HepG2 (cell line): ENCODE results near the gene HOXD8. TPM values are rescaled to one million over a fixed set of nuclear protein-coding genes. Genes with fewer than 3 reads are reported as not detected.
A peak's percentile ranks its signal among the peaks of the same experiment; 100 is the strongest.

Experiments used
- CBX1 ChIP-seq: IDR thresholded peaks from one replicate; pipeline ENCODE4 v1.6.1; 2016; ENCODE audit warnings: antibody characterized with exemption, low read depth
- CEBPG ChIP-seq: IDR thresholded peaks from 2 replicates; pipeline ENCODE4 v1.6.1; 2016
- ESRRA ChIP-seq: sonication (generic); formaldehyde crosslinking; IDR thresholded peaks from 2 replicates; pipeline ENCODE4 v1.5.1; 2020; ENCODE audit warnings: mild to moderate bottlenecking, low read depth, missing genetic modification reagents
- KLF6 ChIP-seq: IDR thresholded peaks from 2 replicates; pipeline ENCODE4 v1.8.0; 2016; ENCODE audit warnings: missing biosample characterization, missing genetic modification reagents
- NAIF1 ChIP-seq: sonication (generic); formaldehyde crosslinking; IDR thresholded peaks from 2 replicates; pipeline ENCODE4 v1.5.0; 2020; ENCODE audit warnings: mild to moderate bottlenecking, missing genetic modification reagents, borderline replicate concordance
- NCOR1 ChIP-seq: fragments of 200-600 bp; sonication (generic); IDR thresholded peaks from 2 replicates; pipeline ENCODE4 v1.7.0; 2017; ENCODE audit warnings: antibody characterized with exemption, low read length, borderline replicate concordance
- RCOR2 ChIP-seq: IDR thresholded peaks from 2 replicates; pipeline ENCODE4 v1.6.1; 2016; ENCODE audit warnings: missing biosample characterization, missing genetic modification reagents
- REST ChIP-seq, 2 experiments: IDR thresholded peaks; 2 replicates each; pipeline ENCODE4 v1.6.1; 2011 to 2012; ENCODE audit warnings: low read length in 2 of 2, borderline replicate concordance in 1 of 2, low read depth in 1 of 2, mild to moderate bottlenecking in 1 of 2, moderate library complexity in 1 of 2
- SNAI1 ChIP-seq: sonication (generic); formaldehyde crosslinking; IDR thresholded peaks from 2 replicates; pipeline ENCODE4 v1.5.0; 2020; ENCODE audit warnings: mild to moderate bottlenecking, missing genetic modification reagents, borderline replicate concordance
- THYN1 ChIP-seq: sonication (generic); formaldehyde crosslinking; IDR thresholded peaks from 2 replicates; pipeline ENCODE4 v1.8.1; 2023; ENCODE audit warnings: low read depth, mild to moderate bottlenecking, moderate library complexity, missing genetic modification reagents, borderline replicate concordance
- ZFP36L1 ChIP-seq: sonication (generic); formaldehyde crosslinking; IDR thresholded peaks from 2 replicates; pipeline ENCODE4 v1.8.0; 2022; ENCODE audit warnings: mild to moderate bottlenecking, missing genetic modification reagents, moderate library complexity
- ZMYM2 ChIP-seq: sonication (generic); formaldehyde crosslinking; IDR thresholded peaks from 2 replicates; pipeline ENCODE4 v1.8.0; 2022; ENCODE audit warnings: mild to moderate bottlenecking, missing genetic modification reagents
- ZNF616 ChIP-seq: sonication (generic); formaldehyde crosslinking; IDR thresholded peaks from 2 replicates; pipeline ENCODE4 v1.5.0; 2020; ENCODE audit warnings: low read depth, mild to moderate bottlenecking, missing genetic modification reagents
- ZNF652 ChIP-seq: IDR thresholded peaks from 2 replicates; pipeline ENCODE4 v1.6.1; 2016; ENCODE audit warnings: low read depth, borderline replicate concordance
- ZNF710 ChIP-seq: sonication (generic); formaldehyde crosslinking; IDR thresholded peaks from 2 replicates; pipeline ENCODE4 v1.5.0; 2020; ENCODE audit warnings: mild to moderate bottlenecking, missing genetic modification reagents, borderline replicate concordance
- ZNF816 ChIP-seq: sonication (generic); formaldehyde crosslinking; IDR thresholded peaks from 2 replicates; pipeline ENCODE4 v1.8.0; 2022; ENCODE audit warnings: missing genetic modification reagents, mild to moderate bottlenecking, borderline replicate concordance
- ZNF879 ChIP-seq: sonication (generic); formaldehyde crosslinking; IDR thresholded peaks from 2 replicates; pipeline ENCODE4 v1.8.1; 2023; ENCODE audit warnings: missing genetic modification reagents
- polyA plus RNA-seq, 8 experiments: library from polyadenylated mRNA; depleted of rRNA in 3 of 8; stranded (reverse) in 7 of 8; unstranded in 1 of 8; fragments of >200 nt; fragmentation: Illumina TruSeq in 4 of 8; extraction: Trizol in 4 of 8; gene quantifications; 2 replicates each; pipeline versions ENCODE4 v1.2.1 to v1.2.3, GENCODE V29; 2011 to 2016; ENCODE audit warnings: low read depth in 4 of 8, missing spikeins in 1 of 8, mixed read lengths in 1 of 8; ENCODE audit not compliant: insufficient read depth in 1 of 8
- total RNA-seq, 5 experiments: library from RNA; depleted of rRNA; stranded (reverse); fragments of >200 nt; fragmentation: Illumina TruSeq; extraction: Trizol; gene quantifications; 2 replicates each; pipeline ENCODE4 v1.2.3, GENCODE V29; 2016; ENCODE audit warnings: low read depth in 1 of 5
- TF ChIP-seq, protein P1 (sequence below): sonication (generic); formaldehyde crosslinking; IDR thresholded peaks from 2 replicates; pipeline ENCODE4 v1.8.1; 2023; ENCODE audit warnings: missing genetic modification reagents, inconsistent platforms, borderline replicate concordance
- TF ChIP-seq, protein P2 (sequence below): sonication (generic); formaldehyde crosslinking; IDR thresholded peaks from 2 replicates; pipeline ENCODE4 v1.5.0; 2020; ENCODE audit warnings: missing genetic modification reagents, mild to moderate bottlenecking, borderline replicate concordance
- TF ChIP-seq, protein P3 (sequence below): sonication (generic); formaldehyde crosslinking; IDR thresholded peaks from 2 replicates; pipeline ENCODE4 v1.8.1; 2023; ENCODE audit warnings: missing genetic modification reagents, mild to moderate bottlenecking, borderline replicate concordance
- TF ChIP-seq, protein P4 (sequence below): sonication (generic); formaldehyde crosslinking; IDR thresholded peaks from 2 replicates; pipeline ENCODE4 v1.4.0; 2020; ENCODE audit warnings: mild to moderate bottlenecking, missing genetic modification reagents

HOXD8 gene
- total and polyA plus RNA-seq, 2 of the 13 experiments (the other 11 are each of a cell fraction or from before 2014, with no cell fraction given) = not detected

DNA sequence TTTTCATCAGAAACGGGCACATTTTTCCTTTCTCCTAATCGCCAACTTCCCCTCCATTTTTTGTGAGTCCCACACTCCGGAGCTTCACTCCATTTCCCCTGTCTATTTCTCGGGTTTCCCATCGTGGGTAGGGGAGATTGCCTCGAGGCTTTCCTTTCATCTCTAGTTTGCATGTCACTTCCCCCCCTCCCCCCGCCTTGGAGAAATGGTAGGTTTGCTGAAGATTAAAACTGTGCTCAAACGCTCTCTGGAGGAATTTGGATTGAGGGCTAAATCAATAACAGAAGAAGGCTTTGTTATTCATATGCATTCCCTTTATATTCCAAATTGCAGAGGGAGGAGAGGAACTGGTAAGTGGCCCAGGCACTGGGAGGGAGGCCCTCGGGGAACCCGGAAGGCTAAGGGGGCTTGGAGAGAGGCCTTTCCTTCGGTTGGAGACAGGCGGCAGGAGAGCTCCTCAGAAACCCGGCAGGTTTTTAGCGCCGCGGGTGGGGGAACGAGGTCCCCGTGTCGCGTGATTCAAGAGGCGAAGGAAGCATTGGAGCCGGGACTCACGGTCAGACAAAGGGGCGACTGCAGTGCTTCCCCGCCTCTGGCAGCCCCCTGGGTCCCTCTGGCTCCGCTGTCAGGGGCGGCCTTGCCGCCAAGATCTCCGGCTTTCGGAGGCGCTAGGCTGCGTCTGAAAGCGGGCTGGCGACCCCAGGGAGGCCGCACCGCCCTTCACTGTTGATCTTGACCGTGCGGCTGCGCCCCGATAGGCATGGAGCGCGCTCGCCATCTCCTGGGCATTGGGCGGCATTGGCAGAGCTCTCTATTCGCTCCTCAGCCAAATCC is 32.3 kb upstream of the HOXD8 start (continued):
- TF ChIP-seq, protein P1, sequence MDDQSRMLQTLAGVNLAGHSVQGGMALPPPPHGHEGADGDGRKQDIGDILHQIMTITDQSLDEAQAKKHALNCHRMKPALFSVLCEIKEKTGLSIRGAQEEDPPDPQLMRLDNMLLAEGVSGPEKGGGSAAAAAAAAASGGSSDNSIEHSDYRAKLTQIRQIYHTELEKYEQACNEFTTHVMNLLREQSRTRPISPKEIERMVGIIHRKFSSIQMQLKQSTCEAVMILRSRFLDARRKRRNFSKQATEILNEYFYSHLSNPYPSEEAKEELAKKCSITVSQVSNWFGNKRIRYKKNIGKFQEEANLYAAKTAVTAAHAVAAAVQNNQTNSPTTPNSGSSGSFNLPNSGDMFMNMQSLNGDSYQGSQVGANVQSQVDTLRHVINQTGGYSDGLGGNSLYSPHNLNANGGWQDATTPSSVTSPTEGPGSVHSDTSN (CRISPR knock-in tag) = no peak
- no peak for TF ChIP-seq ESRRA
- no peak for TF ChIP-seq ZFP36L1 (CRISPR knock-in tag)
- no peak for TF ChIP-seq NAIF1 (CRISPR knock-in tag)
- TF ChIP-seq ZNF710 (CRISPR knock-in tag) = peak; percentile 71; the same call in 1 of the 2 replicates
- TF ChIP-seq RCOR2 (CRISPR knock-in tag) = no peak
- TF ChIP-seq ZNF616 (CRISPR knock-in tag) = no peak
- no peak for TF ChIP-seq ZMYM2 (CRISPR knock-in tag)
- no peak for TF ChIP-seq ZNF879
- TF ChIP-seq, protein P2, sequence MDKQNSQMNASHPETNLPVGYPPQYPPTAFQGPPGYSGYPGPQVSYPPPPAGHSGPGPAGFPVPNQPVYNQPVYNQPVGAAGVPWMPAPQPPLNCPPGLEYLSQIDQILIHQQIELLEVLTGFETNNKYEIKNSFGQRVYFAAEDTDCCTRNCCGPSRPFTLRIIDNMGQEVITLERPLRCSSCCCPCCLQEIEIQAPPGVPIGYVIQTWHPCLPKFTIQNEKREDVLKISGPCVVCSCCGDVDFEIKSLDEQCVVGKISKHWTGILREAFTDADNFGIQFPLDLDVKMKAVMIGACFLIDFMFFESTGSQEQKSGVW (CRISPR knock-in tag) = no peak
- TF ChIP-seq REST (IDR thresholded peaks at IDR 0.05; ENCODE audit: borderline replicate concordance in 1 of 2, low read depth in 1 of 2, low read length in 2 of 2) = no peak
- TF ChIP-seq, protein P3, sequence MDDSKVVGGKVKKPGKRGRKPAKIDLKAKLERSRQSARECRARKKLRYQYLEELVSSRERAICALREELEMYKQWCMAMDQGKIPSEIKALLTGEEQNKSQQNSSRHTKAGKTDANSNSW (CRISPR knock-in tag) = no peak
- TF ChIP-seq ZNF652 = no peak
- TF ChIP-seq, protein P4, sequence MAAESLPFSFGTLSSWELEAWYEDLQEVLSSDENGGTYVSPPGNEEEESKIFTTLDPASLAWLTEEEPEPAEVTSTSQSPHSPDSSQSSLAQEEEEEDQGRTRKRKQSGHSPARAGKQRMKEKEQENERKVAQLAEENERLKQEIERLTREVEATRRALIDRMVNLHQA (CRISPR knock-in tag) = no peak
- no peak for TF ChIP-seq THYN1
- no peak for TF ChIP-seq CEBPG (CRISPR knock-in tag)
- no peak for TF ChIP-seq NCOR1
- no peak for TF ChIP-seq SNAI1
- no peak for TF ChIP-seq ZNF816 (CRISPR knock-in tag)
- TF ChIP-seq KLF6 = no peak
- peak; percentile 25 for TF ChIP-seq CBX1
